ENCODE data around the gene FBXO33.

GRCh38 chr14:39456702-39457250 lies 24.5 kb upstream of the FBXO33 start:
- TF ChIP-seq CEBPB (IDR thresholded peaks at IDR 0.05) (no peak), HMGXB4 (CRISPR knock-in tag; IDR thresholded peaks at IDR 0.05; ENCODE audit: borderline replicate concordance) (no peak), HOXB13 (CRISPR knock-in tag; IDR thresholded peaks at IDR 0.05; ENCODE audit: low read depth) (no peak)
- TF ChIP-seq, protein P1, sequence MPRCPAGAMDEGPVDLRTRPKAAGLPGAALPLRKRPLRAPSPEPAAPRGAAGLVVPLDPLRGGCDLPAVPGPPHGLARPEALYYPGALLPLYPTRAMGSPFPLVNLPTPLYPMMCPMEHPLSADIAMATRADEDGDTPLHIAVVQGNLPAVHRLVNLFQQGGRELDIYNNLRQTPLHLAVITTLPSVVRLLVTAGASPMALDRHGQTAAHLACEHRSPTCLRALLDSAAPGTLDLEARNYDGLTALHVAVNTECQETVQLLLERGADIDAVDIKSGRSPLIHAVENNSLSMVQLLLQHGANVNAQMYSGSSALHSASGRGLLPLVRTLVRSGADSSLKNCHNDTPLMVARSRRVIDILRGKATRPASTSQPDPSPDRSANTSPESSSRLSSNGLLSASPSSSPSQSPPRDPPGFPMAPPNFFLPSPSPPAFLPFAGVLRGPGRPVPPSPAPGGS (IDR thresholded peaks at IDR 0.05), result no peak

Data from A549 (cell line).